GM18499 (cell line): ENCODE data around the gene IGFL1.
"Not testable (repeated sequence)": the region's sequence is repeated elsewhere in the genome, so short reads cannot be mapped to it uniquely, and the experiment has no call there.

Source experiments
- ATAC-seq: cut with Tn5 transposase; IDR thresholded peaks from one replicate; pipeline ENCODE4 v1.9.1; 2021; ENCODE audit warnings: moderate number of reproducible peaks; ENCODE audit not compliant: insufficient read depth, unreplicated experiment

Gene IGFL1

DNA sequence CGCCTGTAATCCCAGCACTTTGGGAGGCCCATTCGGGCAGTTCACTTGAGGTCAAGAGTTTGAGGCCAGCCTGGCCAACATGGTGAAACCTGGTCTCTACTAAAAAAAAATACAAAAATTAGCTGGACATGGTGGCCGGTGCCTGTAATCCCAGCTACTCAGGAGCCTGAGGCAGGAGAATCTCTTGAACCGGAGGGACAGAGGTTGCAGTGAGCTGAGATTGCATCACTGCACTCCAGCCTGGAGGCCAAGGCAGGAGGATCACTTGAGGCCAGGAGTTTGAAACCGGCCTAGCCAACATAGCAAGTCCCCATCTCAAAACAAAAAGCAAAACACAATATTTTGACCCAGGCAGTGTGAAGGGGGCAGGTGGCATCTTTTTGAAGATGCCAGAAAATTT is 35.3 kb downstream of the IGFL1 start:
- ATAC-seq, result not testable (repeated sequence)

- ATAC-seq, result no peak
Measured at GRCh38 chr19:46265217-46265828, 35.8 kb downstream of the IGFL1 start.

DNA sequence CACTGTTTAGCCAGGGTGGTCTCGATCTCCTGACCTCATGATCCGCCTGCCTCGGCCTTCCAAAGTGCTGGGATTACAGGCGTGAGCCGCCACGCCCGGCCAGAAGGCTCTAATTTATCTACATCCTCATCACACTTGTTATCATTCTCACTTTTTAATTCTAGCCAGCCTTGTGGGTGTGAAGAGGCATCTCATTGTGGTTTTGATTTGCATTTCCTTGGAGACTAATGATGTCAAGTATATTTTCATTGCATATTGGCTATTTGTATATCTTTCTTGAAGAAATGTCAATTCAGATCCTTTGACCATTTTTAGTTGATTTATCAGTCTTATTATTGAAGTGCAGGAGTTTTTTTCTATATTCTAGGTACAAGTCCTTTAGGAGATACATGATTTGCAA is 39.6 kb downstream of the IGFL1 start:
- no peak for ATAC-seq

DNA sequence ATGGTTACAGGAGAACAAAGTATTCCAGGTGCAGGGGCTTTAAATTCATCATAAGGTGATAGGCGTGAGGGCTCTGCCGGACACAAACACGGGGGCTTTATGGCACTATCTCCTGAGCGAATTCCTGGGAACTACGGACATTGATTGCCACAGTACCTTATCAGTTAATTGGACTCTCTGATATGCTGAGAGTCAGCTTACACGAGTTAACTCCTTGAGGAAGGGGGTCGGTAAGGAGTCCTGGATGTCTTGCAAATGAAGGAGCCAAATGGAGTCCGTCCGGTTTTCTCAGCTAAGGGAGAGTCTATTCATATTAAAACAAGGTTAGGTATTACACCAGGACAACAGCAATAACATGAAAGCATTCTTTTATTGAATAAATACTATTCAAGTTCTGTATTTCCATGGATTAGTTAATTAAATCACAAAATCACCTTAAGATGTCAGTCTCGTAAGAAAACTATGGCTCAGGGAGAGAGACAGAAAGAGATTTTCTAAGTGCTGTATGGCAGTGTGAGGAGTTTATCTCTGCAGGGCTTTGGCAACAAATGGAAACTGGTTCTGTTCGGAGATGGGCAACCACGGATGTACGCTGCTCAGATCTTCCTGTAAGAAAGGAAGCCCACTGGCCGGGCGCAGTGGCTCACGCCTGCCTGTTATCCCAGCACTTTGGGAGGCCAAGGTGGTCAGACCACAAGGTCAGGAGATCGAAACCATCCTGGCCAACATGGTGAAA is 41.1 kb downstream of the IGFL1 start:
- no peak for ATAC-seq

- no peak for ATAC-seq
Measured at GRCh38 chr19:46271481-46272197, 42.1 kb downstream of the IGFL1 start.

- ATAC-seq, result not testable (repeated sequence)
Measured at GRCh38 chr19:46273931-46274330, 44.4 kb downstream of the IGFL1 start.

DNA sequence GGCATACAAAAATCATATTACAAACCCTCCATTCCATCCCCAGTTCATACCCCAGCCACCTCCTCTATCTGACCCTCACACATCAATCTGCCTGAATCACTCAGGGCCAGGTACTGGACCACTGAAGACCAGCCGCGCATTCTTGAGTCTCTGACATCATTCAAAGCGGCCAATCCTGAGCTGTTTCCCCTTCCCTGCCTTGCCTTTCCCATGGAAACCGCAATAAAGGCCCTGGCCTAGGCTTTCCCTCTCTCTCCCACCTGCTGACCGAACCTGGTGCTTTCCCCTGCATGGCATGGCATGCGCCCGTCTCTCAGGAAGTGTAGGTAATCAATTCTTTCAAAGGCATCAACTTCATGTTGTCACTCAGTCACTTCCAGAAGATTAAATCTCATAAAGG is 49.6 kb downstream of the IGFL1 start:
- no peak for ATAC-seq
